ENCODE data around the gene DYSF. TPM values are rescaled to one million over a fixed set of nuclear protein-coding genes. Genes with fewer than 3 reads are reported as not detected.
A peak's percentile ranks its signal among the peaks of the same experiment; 100 is the strongest.

The DYSF gene
- total RNA-seq, 4 donors from 2014 or later: 17.4 to 40.7 (median 18.5) TPM

GRCh38 chr2:71720283-71720560 is 266.9 kb downstream of the DYSF start:
- peak overlapping the region in 1 of 4 donors; percentile 30 for H3K27ac ChIP-seq (replicated peaks in 1 of 4)
- no peak for DNase-seq (ENCODE audit: extremely low spot score)
- H3K36me3 ChIP-seq: no peaks in the 10 kb centered on the region
- peaks cover 0 to 15% (median 6%) of the 10 kb centered on the region in 4 donors for H3K9me3 ChIP-seq
- peaks cover 43 to 59% (median 48%) of the 10 kb centered on the region in 4 donors for H3K4me1 ChIP-seq
- no peaks in the 10 kb centered on the region for H3K27me3 ChIP-seq
- no peak overlapping the region for H3K4me3 ChIP-seq
- intact Hi-C loops (cut with DNase I): no loop called here
- no peak for TF ChIP-seq EP300 (IDR thresholded peaks at IDR 0.05)
- no peak for TF ChIP-seq POLR2A (IDR thresholded peaks at IDR 0.05; ENCODE audit: low read depth)
- no peak for TF ChIP-seq POLR2AphosphoS5 (IDR thresholded peaks at IDR 0.05)
- TF ChIP-seq CTCF (IDR thresholded peaks at IDR 0.05): no peak

- WGBS: 65% methylated on average over 2 of the region's 4 CpGs
Measured at GRCh38 chr2:71720596-71721361, 267.4 kb downstream of the DYSF start.

GRCh38 chr2:71721362-71721665 is 268.0 kb downstream of the DYSF start:
- H3K4me3 ChIP-seq: no peak overlapping the region
- 42% methylated on average over 1 of the region's 1 CpG for WGBS
- intact Hi-C loops (cut with DNase I): no loop called here
- H3K27me3 ChIP-seq: no peaks in the 10 kb centered on the region
- H3K36me3 ChIP-seq: no peaks in the 10 kb centered on the region
- TF ChIP-seq CTCF (IDR thresholded peaks at IDR 0.05): no peak
- peak; percentile 15 to 39 for TF ChIP-seq POLR2AphosphoS5 (IDR thresholded peaks at IDR 0.05)
- no peak for TF ChIP-seq POLR2A (IDR thresholded peaks at IDR 0.05; ENCODE audit: low read depth)
- no peak for TF ChIP-seq EP300 (IDR thresholded peaks at IDR 0.05)
- H3K9me3 ChIP-seq: peaks cover 0 to 23% (median 6%) of the 10 kb centered on the region in 4 donors
- peaks cover 35 to 48% (median 40%) of the 10 kb centered on the region in 4 donors for H3K4me1 ChIP-seq
- H3K27ac ChIP-seq (replicated peaks in 1 of 4): peak overlapping the region; percentile 24 to 33 (median 29)
- DNase-seq (ENCODE audit: extremely low spot score): no peak

More at GRCh38 chr2:71720596-71721361, 267.4 kb downstream of the DYSF start:
- Histone ChIP-seq H3K9me3 (peaks cover 0 to 20% (median 6%) of the 10 kb centered on the region in 4 donors), H3K27ac (replicated peaks in 1 of 4) (peak overlapping the region; percentile 24 to 33 (median 29)), H3K4me1 (peaks cover 40 to 53% (median 45%) of the 10 kb centered on the region in 4 donors), H3K4me3 (no peak overlapping the region), H3K36me3 (no peaks in the 10 kb centered on the region), H3K27me3 (no peaks in the 10 kb centered on the region)
- intact Hi-C loops (cut with DNase I): no loop called here
- TF ChIP-seq POLR2AphosphoS5 (IDR thresholded peaks at IDR 0.05) (no peak), EP300 (IDR thresholded peaks at IDR 0.05) (no peak), CTCF (IDR thresholded peaks at IDR 0.05) (no peak), POLR2A (IDR thresholded peaks at IDR 0.05; ENCODE audit: low read depth) (no peak)
- no peak for DNase-seq (ENCODE audit: extremely low spot score)

- Histone ChIP-seq H3K4me1 (peaks cover 32 to 44% (median 36%) of the 10 kb centered on the region in 4 donors), H3K36me3 (no peaks in the 10 kb centered on the region), H3K9me3 (peaks cover 0 to 23% (median 6%) of the 10 kb centered on the region in 4 donors), H3K4me3 (no peak overlapping the region), H3K27me3 (no peaks in the 10 kb centered on the region), H3K27ac (replicated peaks in 1 of 4) (peak overlapping the region; percentile 24 to 33 (median 29))
- 37% methylated on average over 2 of the region's 2 CpGs for WGBS
- no peak for DNase-seq (ENCODE audit: extremely low spot score)
- no peak for TF ChIP-seq CTCF (IDR thresholded peaks at IDR 0.05)
- no peak for TF ChIP-seq EP300 (IDR thresholded peaks at IDR 0.05)
- TF ChIP-seq POLR2A (IDR thresholded peaks at IDR 0.05; ENCODE audit: low read depth): no peak
- no peak for TF ChIP-seq POLR2AphosphoS5 (IDR thresholded peaks at IDR 0.05)
- intact Hi-C loops (cut with DNase I): no loop called here
Measured at GRCh38 chr2:71721669-71722068, 268.3 kb downstream of the DYSF start.
